Ectodermal cell (in vitro differentiated cells): ENCODE data around the gene NPIPA7.
"Not testable (repeated sequence)": the region's sequence is repeated elsewhere in the genome, so short reads cannot be mapped to it uniquely, and the experiment has no call there.

ENCODE experiments used
- H3K27ac ChIP-seq: 2 replicates; pipeline ENCODE4 v1.7.0; 2013; ENCODE audit warnings: mild to moderate bottlenecking, low read depth, low read length; ENCODE audit not compliant: insufficient read depth, poor library complexity, severe bottlenecking
- H3K27me3 ChIP-seq: 2 replicates; pipeline ENCODE4 v1.7.0; 2013; ENCODE audit warnings: mild to moderate bottlenecking, low read length; ENCODE audit not compliant: insufficient read depth, control insufficient read depth, poor library complexity, severe bottlenecking
- H3K36me3 ChIP-seq: one replicate; pipeline ENCODE4 v1.7.0; 2013; ENCODE audit warnings: low read length; ENCODE audit not compliant: control insufficient read depth, insufficient read depth
- H3K4me1 ChIP-seq: one replicate; pipeline ENCODE4 v1.7.0; 2013; ENCODE audit warnings: low read length; ENCODE audit not compliant: control insufficient read depth, insufficient read depth
- H3K4me3 ChIP-seq: 2 replicates; pipeline ENCODE4 v1.7.0; 2013; ENCODE audit warnings: low read depth, low read length, control low read depth; ENCODE audit not compliant: insufficient read depth
- H3K9me3 ChIP-seq: 2 replicates; pipeline ENCODE4 v1.7.0; 2013; ENCODE audit warnings: mild to moderate bottlenecking, low read length, moderate library complexity; ENCODE audit not compliant: control insufficient read depth
- WGBS, 2 experiments: methylation state at CpG; one replicate each; pipeline ENCODE4 v1.1.7; 2013; ENCODE audit warnings: missing lambda C conversion rate in 2 of 2; 5-methylcytosine and 5-hydroxymethylcytosine counted together

NPIPA7 gene

GRCh38 chr16:16417914-16418544, 39.1 kb downstream of the NPIPA7 start:
- no CpG with 5 or more reads among the region's 5 CpGs for WGBS, 2 experiments
- H3K27me3 ChIP-seq, H3K9me3 ChIP-seq, H3K4me3 ChIP-seq, H3K27ac ChIP-seq, H3K36me3 ChIP-seq, H3K4me1 ChIP-seq: not testable (repeated sequence)

- not testable (repeated sequence) for H3K4me3 ChIP-seq, H3K4me1 ChIP-seq, H3K27ac ChIP-seq, H3K27me3 ChIP-seq, H3K36me3 ChIP-seq, H3K9me3 ChIP-seq
- WGBS, 2 experiments, result 93 to 100% methylated on average over 1 of the region's 1 CpG
Observed at GRCh38 chr16:16420515-16420914, 41.6 kb downstream of the NPIPA7 start.

GRCh38 chr16:16425146-16425545, 46.2 kb downstream of the NPIPA7 start:
- not testable (repeated sequence) for H3K27me3 ChIP-seq, H3K4me1 ChIP-seq, H3K4me3 ChIP-seq, H3K36me3 ChIP-seq, H3K27ac ChIP-seq, H3K9me3 ChIP-seq
- WGBS, 2 experiments, result no CpG with 5 or more reads among the region's 2 CpGs

DNA sequence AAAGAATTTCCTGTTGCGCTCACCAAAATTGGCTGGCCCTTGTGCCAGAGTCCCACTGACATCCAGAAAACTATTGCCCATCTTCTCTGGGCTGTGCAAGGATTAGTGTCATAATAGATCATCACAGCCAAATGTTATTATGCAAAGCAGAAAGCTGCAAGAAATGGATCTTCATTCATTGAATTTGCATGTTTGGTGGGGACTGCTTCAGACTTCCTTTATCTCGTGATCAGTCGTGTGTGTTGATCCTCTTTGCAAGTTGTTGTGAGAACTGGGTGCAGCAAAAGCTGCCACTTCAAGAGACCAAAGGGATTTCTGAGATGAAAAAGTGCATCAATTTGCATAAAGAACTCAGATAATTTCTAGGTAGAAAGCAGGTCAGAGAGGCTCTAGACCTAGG, 52.2 kb downstream of the NPIPA7 start:
- not testable (repeated sequence) for H3K9me3 ChIP-seq, H3K27ac ChIP-seq, H3K4me3 ChIP-seq, H3K36me3 ChIP-seq, H3K27me3 ChIP-seq, H3K4me1 ChIP-seq
- 83% methylated on average over 1 of the region's 3 CpGs; no CpG with 5 or more reads in 1 of the 2 experiments for WGBS, 2 experiments

- H3K4me3 ChIP-seq, H3K27me3 ChIP-seq, H3K4me1 ChIP-seq, H3K9me3 ChIP-seq, H3K27ac ChIP-seq, H3K36me3 ChIP-seq: not testable (repeated sequence)
- WGBS, 2 experiments, result no CpG with 5 or more reads among the region's 3 CpGs
Observed at GRCh38 chr16:16434711-16435110, 55.8 kb downstream of the NPIPA7 start.

- H3K36me3 ChIP-seq, result not testable (repeated sequence)
- no CpG with 5 or more reads among the region's 2 CpGs for WGBS, 2 experiments
Observed at GRCh38 chr16:16441401-16441800, 62.5 kb downstream of the NPIPA7 start.

More at GRCh38 chr16:16441401-16441800, 62.5 kb downstream of the NPIPA7 start:
- not testable (repeated sequence) for H3K9me3 ChIP-seq, H3K27me3 ChIP-seq, H3K4me1 ChIP-seq, H3K27ac ChIP-seq, H3K4me3 ChIP-seq
